H1 (cell line): ENCODE data around the gene SGMS1. TPM values are rescaled to one million over a fixed set of nuclear protein-coding genes. Genes with fewer than 3 reads are reported as not detected.

Source experiments
- CTCF ChIA-PET: fragments of 300-600 bp; sonication (Branson Sonifier 250); formaldehyde crosslinking; loops from one replicate; lab custom pipeline; 2021; ENCODE audit not compliant: partially characterized antibody; lab: Charles Lee
- POLR2A ChIA-PET: fragments of 300-600 bp; sonication (Branson Sonifier 250); formaldehyde crosslinking; loops from one replicate; lab custom pipeline; 2021; ENCODE audit warnings: inconsistent platforms; ENCODE audit not compliant: partially characterized antibody; lab: Charles Lee
- DNase-seq, 2 experiments: peaks; one replicate each; pipeline versions ENCODE4 v3.0.0 to v3.0.0-alpha.2; 2010 to 2022; ENCODE audit warnings: low spot score in 2 of 2, low read depth in 1 of 2, mixed read lengths in 1 of 2
- FAIRE-seq: peaks from 2 replicates; lab custom pipeline; 2011; peaks lifted over from hg19 to GRCh38; lab: Jason Lieb, UNC
- H2AFZ ChIP-seq: 2 replicates; pipeline ENCODE4 v1.8.1; 2012; ENCODE audit warnings: low read length, inconsistent platforms
- H2AK5ac ChIP-seq: 2 replicates; pipeline ENCODE4 v1.6.1; 2013; ENCODE audit warnings: low read depth, low read length
- H2BK120ac ChIP-seq: replicated peaks from 2 replicates; pipeline ENCODE3; 2013; ENCODE audit warnings: low read depth, low read length, inconsistent platforms
- H2BK12ac ChIP-seq: 2 replicates; pipeline ENCODE4 v1.6.1; 2013; ENCODE audit warnings: low read depth, low read length
- H2BK15ac ChIP-seq: 2 replicates; pipeline ENCODE4 v1.6.1; 2013; ENCODE audit warnings: low read length
- H2BK20ac ChIP-seq: 2 replicates; pipeline ENCODE4 v1.6.1; 2013; ENCODE audit warnings: low read length
- H2BK5ac ChIP-seq: 2 replicates; pipeline ENCODE4 v1.6.1; 2013; ENCODE audit warnings: low read depth, low read length
- H3K14ac ChIP-seq: 2 replicates; pipeline ENCODE4 v1.6.1; 2013; ENCODE audit warnings: inconsistent platforms; ENCODE audit not compliant: insufficient read length
- H3K18ac ChIP-seq: 2 replicates; pipeline ENCODE4 v1.6.1; 2013; ENCODE audit warnings: low read length; ENCODE audit errors: extremely low read depth
- H3K23ac ChIP-seq: 2 replicates; pipeline ENCODE4 v1.6.1; 2013; ENCODE audit warnings: inconsistent platforms; ENCODE audit not compliant: insufficient read length
- H3K23me2 ChIP-seq: 2 replicates; pipeline ENCODE4 v1.6.1; 2013; ENCODE audit warnings: low read depth, low read length
- H3K27ac ChIP-seq: 2 replicates; pipeline ENCODE4 v1.6.1; 2011; ENCODE audit warnings: low read depth, low read length, inconsistent platforms
- H3K27me3 ChIP-seq, 4 experiments: replicated peaks in 1 of 4; 1 replicate in 1 of 4; 2 replicates in 3 of 4; pipeline versions ENCODE4 v1.6.1 to v1.8.1; 2011 to 2013; ENCODE audit warnings: low read length in 3 of 4, mild to moderate bottlenecking in 3 of 4, inconsistent platforms in 2 of 4, mixed read lengths in 2 of 4, moderate library complexity in 1 of 4; ENCODE audit not compliant: control insufficient read depth in 3 of 4, insufficient read depth in 3 of 4; ENCODE audit errors: extremely low read depth in 1 of 4
- H3K36me3 ChIP-seq, 4 experiments: 2 replicates each; pipeline versions ENCODE4 v1.6.1 to v1.8.1; 2011 to 2013; ENCODE audit warnings: mild to moderate bottlenecking in 4 of 4, low read length in 3 of 4, moderate library complexity in 2 of 4, control low read depth in 1 of 4, inconsistent platforms in 1 of 4; ENCODE audit not compliant: insufficient read depth in 4 of 4, control insufficient read depth in 2 of 4
- H3K4ac ChIP-seq: replicated peaks from 2 replicates; pipeline ENCODE3; 2013; ENCODE audit warnings: low read length, low read depth, mixed read lengths, inconsistent platforms; ENCODE audit not compliant: insufficient read length
- H3K4me1 ChIP-seq, 4 experiments: replicated peaks in 1 of 4; 1 replicate in 1 of 4; 2 replicates in 3 of 4; pipeline versions ENCODE4 v1.6.1 to v1.8.1; 2011 to 2013; ENCODE audit warnings: low read length in 3 of 4, inconsistent platforms in 2 of 4, mixed read lengths in 1 of 4; ENCODE audit not compliant: insufficient read depth in 4 of 4, control insufficient read depth in 3 of 4
- H3K4me2 ChIP-seq, 2 experiments: 2 replicates each; pipeline versions ENCODE4 v1.6.1 to v1.8.1; 2011 to 2013; ENCODE audit warnings: low read depth in 2 of 2, low read length in 2 of 2, control low read depth in 1 of 2, inconsistent platforms in 1 of 2, mild to moderate bottlenecking in 1 of 2; ENCODE audit not compliant: insufficient read depth in 1 of 2
- H3K4me3 ChIP-seq, 4 experiments: fragments of 200-600, 300-600 bp in 1 of 4; sonication (generic), shearing (Covaris generic), sonication (Bioruptor Twin) in 1 of 4; 2 replicates each; pipeline versions ENCODE4 v1.5.1 to v1.8.1; 2011 to 2016; ENCODE audit warnings: low read length in 4 of 4, low read depth in 3 of 4, control low read depth in 2 of 4, inconsistent platforms in 2 of 4, mild to moderate bottlenecking in 2 of 4, mixed read lengths in 1 of 4, moderate library complexity in 1 of 4; ENCODE audit not compliant: insufficient read depth in 2 of 4; ENCODE audit errors: extremely low read depth in 1 of 4
- H3K56ac ChIP-seq: replicated peaks from 2 replicates; pipeline ENCODE3; 2013; ENCODE audit warnings: low read depth, mild to moderate bottlenecking, mixed read lengths, low read length, inconsistent platforms; ENCODE audit not compliant: insufficient read length
- H3K79me1 ChIP-seq: 2 replicates; pipeline ENCODE4 v1.6.1; 2013; ENCODE audit warnings: low read depth, low read length, control low read depth
- H3K79me2 ChIP-seq, 2 experiments: 2 replicates each; pipeline versions ENCODE4 v1.6.1 to v1.8.1; 2012 to 2013; ENCODE audit warnings: low read length in 2 of 2, mild to moderate bottlenecking in 2 of 2, inconsistent platforms in 1 of 2; ENCODE audit not compliant: insufficient read depth in 2 of 2, control insufficient read depth in 1 of 2
- H3K9ac ChIP-seq, 4 experiments: replicated peaks in 1 of 4; 1 replicate in 1 of 4; 2 replicates in 3 of 4; pipeline versions ENCODE4 v1.6.1 to v1.8.1; 2011 to 2013; ENCODE audit warnings: low read depth in 3 of 4, low read length in 3 of 4, control low read depth in 2 of 4, mild to moderate bottlenecking in 2 of 4, moderate library complexity in 2 of 4, inconsistent platforms in 1 of 4; ENCODE audit errors: extremely low read depth in 1 of 4
- H3K9me3 ChIP-seq, 2 experiments: 2 replicates each; pipeline versions ENCODE4 v1.6.1 to v1.8.1; 2012 to 2013; ENCODE audit warnings: mild to moderate bottlenecking in 2 of 2, moderate library complexity in 2 of 2, control low read depth in 1 of 2, inconsistent platforms in 1 of 2, low read depth in 1 of 2, low read length in 1 of 2, mixed read lengths in 1 of 2; ENCODE audit not compliant: insufficient read depth in 2 of 2
- H4K20me1 ChIP-seq, 2 experiments: replicated peaks in 1 of 2; 2 replicates each; pipeline versions ENCODE3 to v1.8.1; 2011 to 2013; ENCODE audit warnings: inconsistent platforms in 2 of 2, low read length in 2 of 2, mild to moderate bottlenecking in 1 of 2; ENCODE audit not compliant: insufficient read depth in 2 of 2, control insufficient read depth in 1 of 2
- H4K5ac ChIP-seq: 2 replicates; pipeline ENCODE4 v1.6.1; 2013; ENCODE audit warnings: low read length, low read depth, mixed read lengths, inconsistent platforms; ENCODE audit not compliant: insufficient read length
- H4K8ac ChIP-seq: 2 replicates; pipeline ENCODE4 v1.8.0; 2013; ENCODE audit warnings: mild to moderate bottlenecking, moderate library complexity, low read length, inconsistent platforms; ENCODE audit not compliant: insufficient read depth; ENCODE audit errors: extremely low read depth
- H4K91ac ChIP-seq: replicated peaks from 2 replicates; pipeline ENCODE3; 2013; ENCODE audit warnings: low read length, mixed read lengths, inconsistent platforms; ENCODE audit not compliant: insufficient read length
- WGBS, 2 experiments: shearing (Covaris generic) in 1 of 2; methylation state at CpG; one replicate each; pipeline versions ENCODE4 v1.1.6 to v1.1.7; 2013 to 2015; ENCODE audit warnings: low lambda C conversion rate in 2 of 2, mixed read lengths in 2 of 2, inconsistent platforms in 1 of 2, low coverage in 1 of 2, missing lambda C conversion rate in 1 of 2; ENCODE audit not compliant: insufficient replicate concordance in 2 of 2, insufficient coverage in 1 of 2, insufficient read length in 1 of 2; ENCODE audit errors: extremely low coverage in 1 of 2, missing lambda C conversion rate in 1 of 2; 5-methylcytosine and 5-hydroxymethylcytosine counted together
- polyA plus RNA-seq, 7 experiments: library from polyadenylated mRNA; depleted of rRNA in 3 of 7; stranded (reverse) in 5 of 7; unstranded in 2 of 7; fragments of >200 nt in 5 of 7; fragments of 200-250 nt in 2 of 7; gene quantifications; 1 replicate in 5 of 7; 2 replicates in 1 of 7; 4 replicates in 1 of 7; pipeline versions ENCODE4 v1.2.1 to v1.2.3, GENCODE V29; 2011 to 2013; ENCODE audit warnings: missing spikeins in 2 of 7, mixed read lengths in 2 of 7
- total RNA-seq: library from RNA; stranded (reverse); fragmentation: NEBNext Ultra II Directional; extraction: Animal tissue kit (Norgen Biotek cat#: 25700); gene quantifications from 2 replicates; pipeline ENCODE4 v1.2.1, GENCODE V29; 2021

The SGMS1 gene
- total and polyA plus RNA-seq, 2 of the 8 experiments (the other 6 are each of a cell fraction or from before 2014, with no cell fraction given) = 6.0 to 15.6 TPM

- Histone ChIP-seq H3K4me2 (no peak overlapping the region), H3K4me1 (peaks cover 0 to 15% (median 8%) of the 10 kb centered on the region in 4 experiments; a peak in 4 of 7 replicates), H2BK12ac (no peak overlapping the region), H2AFZ (no peak overlapping the region), H3K23ac (no peak overlapping the region), H3K18ac (no peak overlapping the region), H3K23me2 (no peaks in the 10 kb centered on the region), H3K27ac (no peak overlapping the region), H4K8ac (no peak overlapping the region), H2BK20ac (no peak overlapping the region), H4K20me1 (no peaks in the 10 kb centered on the region), H3K14ac (no peak overlapping the region), H3K4ac (no peak overlapping the region), H3K9ac (no peak overlapping the region), H2BK5ac (no peak overlapping the region), H2BK120ac (no peak overlapping the region), H2BK15ac (no peak overlapping the region), H3K79me1 (no peaks in the 10 kb centered on the region), H3K56ac (no peak overlapping the region), H2AK5ac (no peak overlapping the region), H3K9me3 (no peaks in the 10 kb centered on the region), H3K4me3 (no peak overlapping the region), H3K79me2 (peaks cover 0 to 4% of the 10 kb centered on the region in 2 experiments; a peak in 3 of 4 replicates), H4K91ac (no peak overlapping the region), H3K36me3 (no peaks in the 10 kb centered on the region), H3K27me3 (no peaks in the 10 kb centered on the region), H4K5ac (no peak overlapping the region)
- DNase-seq (no peak), FAIRE-seq (no peak)
- CTCF ChIA-PET = interaction anchor here (0.6 kb wide), 1 partner anchor 758 kb away, joined by 3 read pairs; no protein-coding TSS in a partner anchor
- POLR2A ChIA-PET = interaction anchor here (1.3 kb wide), 1 partner anchor 9 kb away, joined by 5 read pairs; no protein-coding TSS in a partner anchor
- 100% methylated on average over 1 of the region's 1 CpG; no CpG with 5 or more reads in 1 of the 2 experiments for WGBS, 2 experiments
Observed at GRCh38 chr10:50469288-50469687, 154.5 kb downstream of the SGMS1 start.
